Epithelial cell of esophagus (primary cell): ENCODE data around the gene TMEM269.

Experiments used
- DNase-seq: peaks from one replicate; pipeline ENCODE4 v3.0.0; 2010; ENCODE audit warnings: low read depth
- H3K4me3 ChIP-seq: 2 replicates; pipeline ENCODE4 v1.5.1; 2011; ENCODE audit warnings: mild to moderate bottlenecking, low read length, control low read depth
- TF ChIP-seq, protein P1 (sequence below): IDR thresholded peaks from 2 replicates; pipeline ENCODE4 v1.5.1; 2011; ENCODE audit warnings: low read depth, mild to moderate bottlenecking, low read length, control low read depth, inconsistent platforms; ENCODE audit not compliant: insufficient read depth; ENCODE audit errors: missing control alignments

Gene TMEM269

DNA sequence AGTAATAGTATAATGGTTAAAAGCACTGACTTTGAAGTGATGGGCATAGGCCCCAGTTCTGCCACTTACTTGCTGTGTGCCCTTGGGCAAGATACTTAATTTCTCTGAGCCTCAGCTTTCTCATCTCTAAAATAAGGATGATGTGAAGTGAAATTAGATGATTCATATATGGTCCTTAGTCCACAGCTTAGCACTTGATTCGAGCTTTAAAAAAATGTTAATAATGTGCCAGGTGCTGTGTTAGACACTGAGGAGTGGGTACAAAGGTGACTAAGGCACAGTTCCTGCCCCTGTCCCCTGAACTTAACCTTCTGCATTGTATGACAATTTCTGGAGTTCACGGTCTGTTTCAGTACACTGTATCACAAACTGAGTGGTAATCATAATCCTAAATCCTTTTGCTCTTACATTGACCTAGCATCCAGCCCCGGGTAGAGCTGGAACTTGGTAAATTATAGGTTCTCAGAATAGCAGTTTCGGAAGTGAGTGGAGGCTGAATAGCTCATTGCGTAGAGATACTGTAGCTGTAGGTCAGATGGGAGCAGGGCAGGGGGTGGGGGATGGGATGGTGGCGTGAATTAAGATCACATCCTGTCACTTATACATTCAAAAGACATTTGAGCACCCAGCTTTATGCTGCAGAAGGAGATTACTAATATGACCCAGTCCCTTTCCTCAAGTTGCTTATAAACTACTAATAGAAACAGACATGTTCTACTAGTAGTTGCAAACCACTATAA lies 63.1 kb downstream of the TMEM269 start:
- TF ChIP-seq, protein P1, sequence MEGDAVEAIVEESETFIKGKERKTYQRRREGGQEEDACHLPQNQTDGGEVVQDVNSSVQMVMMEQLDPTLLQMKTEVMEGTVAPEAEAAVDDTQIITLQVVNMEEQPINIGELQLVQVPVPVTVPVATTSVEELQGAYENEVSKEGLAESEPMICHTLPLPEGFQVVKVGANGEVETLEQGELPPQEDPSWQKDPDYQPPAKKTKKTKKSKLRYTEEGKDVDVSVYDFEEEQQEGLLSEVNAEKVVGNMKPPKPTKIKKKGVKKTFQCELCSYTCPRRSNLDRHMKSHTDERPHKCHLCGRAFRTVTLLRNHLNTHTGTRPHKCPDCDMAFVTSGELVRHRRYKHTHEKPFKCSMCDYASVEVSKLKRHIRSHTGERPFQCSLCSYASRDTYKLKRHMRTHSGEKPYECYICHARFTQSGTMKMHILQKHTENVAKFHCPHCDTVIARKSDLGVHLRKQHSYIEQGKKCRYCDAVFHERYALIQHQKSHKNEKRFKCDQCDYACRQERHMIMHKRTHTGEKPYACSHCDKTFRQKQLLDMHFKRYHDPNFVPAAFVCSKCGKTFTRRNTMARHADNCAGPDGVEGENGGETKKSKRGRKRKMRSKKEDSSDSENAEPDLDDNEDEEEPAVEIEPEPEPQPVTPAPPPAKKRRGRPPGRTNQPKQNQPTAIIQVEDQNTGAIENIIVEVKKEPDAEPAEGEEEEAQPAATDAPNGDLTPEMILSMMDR: no peak
- H3K4me3 ChIP-seq: no peak overlapping the region

DNA sequence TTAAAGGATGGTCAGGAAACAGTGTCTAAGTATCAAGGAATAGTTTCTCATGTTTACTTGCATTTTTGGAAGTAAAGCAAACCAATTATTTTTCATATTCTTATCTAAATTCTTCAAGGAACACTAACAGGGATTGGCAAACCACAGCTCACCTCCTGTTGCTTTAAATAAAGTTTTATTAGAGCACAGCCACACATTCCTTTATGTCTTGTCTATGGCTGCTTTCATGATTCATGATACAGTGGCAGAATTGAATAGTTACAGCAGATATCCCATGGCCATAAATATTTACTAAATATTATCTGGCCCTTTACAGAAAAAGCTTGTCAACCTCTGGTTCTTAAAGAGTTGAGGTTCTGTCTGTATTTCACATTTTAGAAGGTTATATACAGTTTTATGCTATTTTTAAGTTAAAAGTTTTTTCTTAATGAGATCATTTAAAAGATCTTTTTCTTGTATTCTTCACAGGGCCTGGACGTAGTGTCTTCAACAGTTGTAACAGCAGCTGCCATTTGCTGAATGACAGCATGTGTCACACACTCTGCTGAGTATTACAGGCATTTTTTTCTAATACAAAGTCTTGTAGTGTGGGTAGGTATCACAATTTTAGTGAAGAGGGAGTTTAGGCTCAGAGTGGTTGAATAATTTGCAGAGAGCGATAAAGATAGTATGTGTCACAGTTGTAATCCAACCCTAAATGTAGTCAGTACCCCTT lies 64.2 kb downstream of the TMEM269 start:
- TF ChIP-seq, protein P1: no peak
- DNase-seq: no peak

More for the DNA sequence above, 63.1 kb downstream of the TMEM269 start:
- no peak for DNase-seq

DNA sequence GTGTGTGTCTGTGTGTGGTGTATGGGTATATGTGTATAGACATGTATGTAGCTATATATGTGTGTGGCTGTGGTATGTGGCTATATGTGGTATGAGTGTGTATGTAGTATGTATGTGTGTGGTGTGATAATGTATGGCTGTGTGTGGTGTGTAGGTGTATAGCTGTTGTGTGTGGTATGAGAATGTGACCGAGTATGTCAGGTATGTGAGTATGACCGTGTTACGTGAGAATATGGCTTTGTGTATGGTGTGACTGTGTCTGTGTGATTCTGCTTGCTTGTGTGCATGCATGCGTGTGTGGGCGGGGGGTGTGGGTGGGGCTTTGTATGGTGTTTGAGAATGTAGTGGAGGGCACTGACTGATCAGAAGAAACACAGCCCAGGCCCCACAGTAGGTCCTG lies 65.2 kb downstream of the TMEM269 start:
- DNase-seq: no peak
- H3K4me3 ChIP-seq: no peak overlapping the region
- TF ChIP-seq, protein P1: no peak

More for the DNA sequence above, 64.2 kb downstream of the TMEM269 start:
- H3K4me3 ChIP-seq: no peak overlapping the region
